GM06990 (cell line): ENCODE measurements around the gene AMN.

ENCODE experiments used
- DNase-seq: peaks from one replicate; pipeline ENCODE4 v3.0.0-alpha.2; 2011; ENCODE audit not compliant: insufficient read length; ENCODE audit errors: extremely low read depth
- H3K27me3 ChIP-seq: replicated peaks from 2 replicates; pipeline ENCODE4 v1.6.0; 2011; ENCODE audit warnings: low read length; ENCODE audit not compliant: control insufficient read depth, insufficient read depth
- H3K36me3 ChIP-seq: 2 replicates; pipeline ENCODE4 v1.5.1; 2011; ENCODE audit warnings: low read length; ENCODE audit not compliant: control insufficient read depth, insufficient read depth
- H3K4me3 ChIP-seq: replicated peaks from 2 replicates; pipeline ENCODE4 v1.5.1; 2011; ENCODE audit warnings: low read depth, mild to moderate bottlenecking, control low read depth, low read length
- CTCF ChIP-seq: IDR thresholded peaks from 2 replicates; pipeline ENCODE4 v1.5.1; 2011; ENCODE audit warnings: low read length, control low read depth, mild to moderate bottlenecking, inconsistent platforms; ENCODE audit not compliant: insufficient read depth, poor library complexity, severe bottlenecking

The AMN gene

GRCh38 chr14:102930138-102930752, 7.8 kb downstream of the AMN start:
- no peak overlapping the region for H3K4me3 ChIP-seq
- no peaks in the 10 kb centered on the region; the same call in 1 of the 2 replicates for H3K27me3 ChIP-seq
- no peak for DNase-seq
- no peak for TF ChIP-seq CTCF
- H3K36me3 ChIP-seq: no peaks in the 10 kb centered on the region

GRCh38 chr14:102930753-102931579, 8.5 kb downstream of the AMN start:
- DNase-seq: no peak
- TF ChIP-seq CTCF: no peak
- no peaks in the 10 kb centered on the region; the same call in 1 of the 2 replicates for H3K27me3 ChIP-seq
- no peak overlapping the region for H3K4me3 ChIP-seq
- H3K36me3 ChIP-seq: no peaks in the 10 kb centered on the region

- H3K4me3 ChIP-seq: no peak overlapping the region
- no peak for DNase-seq
- H3K36me3 ChIP-seq: no peaks in the 10 kb centered on the region
- no peaks in the 10 kb centered on the region; the same call in 1 of the 2 replicates for H3K27me3 ChIP-seq
- no peak for TF ChIP-seq CTCF
Observed at GRCh38 chr14:102931580-102932285, 9.3 kb downstream of the AMN start.

- no peak for DNase-seq
- TF ChIP-seq CTCF: no peak
- no peaks in the 10 kb centered on the region; the same call in 1 of the 2 replicates for H3K36me3 ChIP-seq
- H3K27me3 ChIP-seq: no peaks in the 10 kb centered on the region; the same call in 1 of the 2 replicates
- no peak overlapping the region for H3K4me3 ChIP-seq
Observed at GRCh38 chr14:102932484-102933248, 10.2 kb downstream of the AMN start.

- Histone ChIP-seq H3K36me3 (no peaks in the 10 kb centered on the region; the same call in 1 of the 2 replicates), H3K4me3 (no peak overlapping the region), H3K27me3 (no peaks in the 10 kb centered on the region; the same call in 1 of the 2 replicates)
- no peak for DNase-seq
- no peak for TF ChIP-seq CTCF
Observed at GRCh38 chr14:102933618-102934231, 11.3 kb downstream of the AMN start.
